B cell (primary cell): ENCODE results near the gene MIPOL1. TPM values are rescaled to one million over a fixed set of nuclear protein-coding genes. Genes with fewer than 3 reads are reported as not detected.

ENCODE experiments used
- ATAC-seq: fragments of 200-7000 bp; cut with Tn5 transposase; one replicate; pipeline ENCODE4 v1.10.0; 2021; ENCODE audit warnings: low read depth, mild to moderate bottlenecking, moderate number of reproducible peaks, moderate library complexity
- CTCF ChIA-PET: fragments of 350-600 bp; sonication (Branson Sonifier 250); formaldehyde crosslinking; loops from one replicate; lab custom pipeline; 2021; ENCODE audit warnings: antibody characterized with exemption, inconsistent platforms; lab: Charles Lee
- POLR2A ChIA-PET: fragments of 350-600 bp; sonication (Branson Sonifier 250); formaldehyde crosslinking; loops from one replicate; lab custom pipeline; 2021; ENCODE audit warnings: antibody characterized with exemption; lab: Charles Lee
- DNase-seq: peaks from one replicate; pipeline ENCODE4 v3.0.0; 2013
- H2AFZ ChIP-seq: 2 replicates; pipeline ENCODE4 v1.6.1; 2012; ENCODE audit warnings: mild to moderate bottlenecking, low read depth, low read length; ENCODE audit not compliant: insufficient read depth, poor library complexity, severe bottlenecking
- H3K27ac ChIP-seq, 2 donors: 1 replicate in 1 of 2; 2 replicates in 1 of 2; pipeline ENCODE4 v1.5.1; 2012 to 2013; ENCODE audit warnings: low read length in 2 of 2, mild to moderate bottlenecking in 2 of 2, moderate library complexity in 1 of 2
- H3K27me3 ChIP-seq, 4 experiments: fragments of 200-600 bp in 1 of 4; sonication (generic) in 1 of 4; replicated peaks in 1 of 4; 1 replicate in 2 of 4; 2 replicates in 2 of 4; pipeline versions ENCODE4 v1.6.1 to v1.7.0; 2013 to 2016; ENCODE audit warnings: low read length in 3 of 4, mild to moderate bottlenecking in 2 of 4, mixed read lengths in 1 of 4, moderate library complexity in 1 of 4; ENCODE audit not compliant: insufficient read depth in 4 of 4, control insufficient read depth in 3 of 4; ENCODE audit errors: control extremely low read depth in 1 of 4
- H3K36me3 ChIP-seq, 2 experiments: replicated peaks in 1 of 2; 1 replicate in 1 of 2; 2 replicates in 1 of 2; pipeline versions ENCODE4 v1.6.1 to v1.7.1; 2013; ENCODE audit warnings: low read length in 1 of 2; ENCODE audit not compliant: insufficient read depth in 2 of 2, control insufficient read depth in 1 of 2; ENCODE audit errors: control extremely low read depth in 1 of 2, extremely low read depth in 1 of 2
- H3K4me1 ChIP-seq, 2 donors: fragments of 200-600 bp in 1 of 2; sonication (generic) in 1 of 2; 1 replicate in 1 of 2; 2 replicates in 1 of 2; pipeline versions ENCODE4 v1.5.1 to v1.6.1; 2013 to 2017; ENCODE audit warnings: low read length in 2 of 2; ENCODE audit not compliant: control insufficient read depth in 2 of 2, insufficient read depth in 2 of 2
- H3K4me2 ChIP-seq: replicated peaks from 2 replicates; pipeline ENCODE3; 2012; ENCODE audit warnings: mild to moderate bottlenecking, low read depth, low read length; ENCODE audit not compliant: poor library complexity, severe bottlenecking
- H3K4me3 ChIP-seq, 5 experiments: fragments of 200-600 bp in 1 of 5; sonication (generic) in 1 of 5; 1 replicate in 3 of 5; 2 replicates in 2 of 5; pipeline versions ENCODE4 v1.5.1 to v1.7.0; 2011 to 2016; ENCODE audit warnings: low read length in 4 of 5, mild to moderate bottlenecking in 4 of 5, low read depth in 2 of 5, control low read depth in 1 of 5, moderate library complexity in 1 of 5; ENCODE audit not compliant: insufficient read depth in 1 of 5; ENCODE audit errors: control extremely low read depth in 1 of 5, extremely low read depth in 1 of 5
- H3K79me2 ChIP-seq: fragments of 200-600 bp; sonication (generic); one replicate; pipeline ENCODE4 v1.6.0; 2016; ENCODE audit warnings: low read length; ENCODE audit not compliant: control insufficient read depth, insufficient read depth
- H3K9ac ChIP-seq: fragments of 200-600 bp; sonication (generic); 2 replicates; pipeline ENCODE4 v1.6.1; 2017; ENCODE audit warnings: mild to moderate bottlenecking, low read length, moderate library complexity
- H3K9me3 ChIP-seq, 3 donors: one replicate each; pipeline versions ENCODE4 v1.6.1 to v1.7.1; 2013; ENCODE audit warnings: low read length in 2 of 3; ENCODE audit not compliant: control insufficient read depth in 2 of 3, insufficient read depth in 1 of 3; ENCODE audit errors: control extremely low read depth in 1 of 3
- H4K20me1 ChIP-seq: 2 replicates; pipeline ENCODE4 v1.6.0; 2012; ENCODE audit warnings: mild to moderate bottlenecking, low read length; ENCODE audit not compliant: insufficient read depth, control insufficient read depth, poor library complexity, severe bottlenecking
- H3K27ac Mint-ChIP-seq: one replicate; pipeline ENCODE4 v1.8.0; 2021; ENCODE audit warnings: mixed read lengths
- H3K27me3 Mint-ChIP-seq: one replicate; pipeline ENCODE4 v1.8.0; 2021; ENCODE audit warnings: mixed read lengths
- H3K4me1 Mint-ChIP-seq: one replicate; pipeline ENCODE4 v1.8.0; 2021; ENCODE audit warnings: mixed read lengths
- H3K4me3 Mint-ChIP-seq: one replicate; pipeline ENCODE4 v1.8.0; 2021; ENCODE audit warnings: mixed read lengths
- H3K9me3 Mint-ChIP-seq: one replicate; pipeline ENCODE4 v1.8.0; 2022; ENCODE audit warnings: mixed read lengths; ENCODE audit not compliant: insufficient read depth
- CTCF ChIP-seq: fragments of 200-600 bp; IDR thresholded peaks from one replicate; pipeline ENCODE4 v1.8.0; 2022; ENCODE audit warnings: antibody characterized with exemption, mild to moderate bottlenecking
- EZH2 ChIP-seq: IDR thresholded peaks from 2 replicates; pipeline ENCODE4 v1.6.1; 2012; ENCODE audit warnings: borderline replicate concordance, low read depth, mild to moderate bottlenecking, moderate library complexity, low read length; ENCODE audit not compliant: insufficient read depth, poor library complexity, severe bottlenecking
- WGBS: methylation state at CpG from one replicate; pipeline ENCODE4 v1.1.5; 2013; ENCODE audit warnings: missing lambda C conversion rate; ENCODE audit not compliant: insufficient coverage; 5-methylcytosine and 5-hydroxymethylcytosine counted together
- intact Hi-C: fragments of 100-400 bp; cut with micrococcal nuclease; formaldehyde crosslinking; loops from one replicate; pipeline ENCODE4 v1.10.0; 2022
- polyA plus RNA-seq: library from polyadenylated mRNA; depleted of rRNA; stranded (reverse); fragments of >200 nt; gene quantifications from 2 replicates; pipeline ENCODE4 v1.2.3, GENCODE V29; 2012
- total RNA-seq, 2 donors: library from RNA; stranded (reverse); fragments of 120-200 nt in 1 of 2; gene quantifications; 1 replicate in 1 of 2; 2 replicates in 1 of 2; pipeline versions ENCODE4 v1.2.3 to v1.2.4, GENCODE V29; 2013 to 2022

The MIPOL1 gene
- total and polyA plus RNA-seq, 2 donors (not counting 1 experiment from before 2014, with no cell fraction given), result 0.17 TPM; not detected in 1

DNA sequence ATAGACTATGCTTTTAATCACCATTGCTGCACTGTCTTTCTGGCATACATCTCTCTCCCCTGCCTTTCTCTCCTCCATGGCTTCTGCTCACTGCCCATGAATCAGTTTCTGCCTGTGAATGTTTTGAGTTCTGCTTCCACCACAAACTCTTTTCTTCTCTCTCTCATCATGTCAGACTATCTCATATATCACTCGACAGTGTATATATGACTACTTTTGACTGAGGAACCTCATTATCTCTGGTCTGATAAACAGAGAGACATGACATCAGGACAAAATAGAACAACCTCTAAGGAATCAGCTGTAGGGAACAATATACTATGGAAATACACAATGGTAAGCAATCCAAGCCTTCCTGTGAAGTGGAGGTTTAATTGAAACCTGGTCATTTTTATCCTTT, 219.4 kb downstream of the MIPOL1 start:
- no peaks in the 10 kb centered on the region for H3K27me3 ChIP-seq
- no peaks in the 10 kb centered on the region for H3K9me3 ChIP-seq
- no peak overlapping the region for H3K27ac ChIP-seq
- ATAC-seq, result no peak
- no peaks in the 10 kb centered on the region for H3K79me2 ChIP-seq
- DNase-seq, result no peak
- CTCF ChIA-PET, result interaction anchor here (0.5 kb wide), 1 partner anchor 40 kb away, joined by 4 read pairs; no protein-coding TSS in a partner anchor
- no peaks in the 10 kb centered on the region for H3K36me3 ChIP-seq
- TF ChIP-seq CTCF (no peak), EZH2 (no peak)
- no peak overlapping the region for H2AFZ ChIP-seq
- H3K4me2 ChIP-seq, result no peak overlapping the region
- POLR2A ChIA-PET, result no interaction called here
- intact Hi-C loops, result no loop called here
- H3K27ac Mint-ChIP-seq, result no peak overlapping the region
- H4K20me1 ChIP-seq, result no peaks in the 10 kb centered on the region
- no peak overlapping the region for H3K4me3 Mint-ChIP-seq
- no peaks in the 10 kb centered on the region for H3K9me3 Mint-ChIP-seq
- no peak overlapping the region for H3K9ac ChIP-seq
- no peaks in the 10 kb centered on the region for H3K27me3 Mint-ChIP-seq
- H3K4me1 ChIP-seq, result no peaks in the 10 kb centered on the region
- no peaks in the 10 kb centered on the region for H3K4me1 Mint-ChIP-seq
- no peak overlapping the region for H3K4me3 ChIP-seq
- WGBS, result no CpG with 5 or more reads among the region's 1 CpG

DNA sequence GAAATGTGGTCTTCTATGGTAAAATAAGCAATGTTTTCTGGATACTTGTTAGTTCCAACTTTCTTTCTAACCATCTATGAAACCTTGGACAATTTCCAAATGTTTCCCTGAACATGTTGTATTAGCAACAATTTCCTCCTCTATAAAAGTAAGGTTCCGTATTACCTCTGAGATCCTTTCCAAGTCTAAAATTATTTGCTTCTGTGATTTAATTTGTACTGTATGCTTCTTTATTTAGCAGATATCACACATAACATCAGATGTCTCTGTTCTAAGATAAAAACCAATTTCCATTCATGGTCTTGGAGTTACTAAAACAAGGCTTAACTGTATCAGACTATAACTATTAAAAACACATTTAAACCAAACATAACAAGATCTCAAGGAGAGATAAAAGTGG, 220.1 kb downstream of the MIPOL1 start:
- intact Hi-C loops, result no loop called here
- CTCF ChIA-PET, result no interaction called here
- POLR2A ChIA-PET, result no interaction called here
- Mint-ChIP-seq H3K4me1 (no peaks in the 10 kb centered on the region), H3K27me3 (no peaks in the 10 kb centered on the region), H3K4me3 (no peak overlapping the region), H3K27ac (no peak overlapping the region), H3K9me3 (no peaks in the 10 kb centered on the region)
- WGBS, result no CpG with 5 or more reads among the region's 1 CpG
- TF ChIP-seq CTCF (no peak), EZH2 (no peak)
- H3K79me2 ChIP-seq, result no peaks in the 10 kb centered on the region
- no peak overlapping the region for H3K27ac ChIP-seq
- H2AFZ ChIP-seq, result no peak overlapping the region
- no peaks in the 10 kb centered on the region for H3K36me3 ChIP-seq
- H3K4me1 ChIP-seq, result no peaks in the 10 kb centered on the region
- H3K4me2 ChIP-seq, result no peak overlapping the region
- no peaks in the 10 kb centered on the region for H4K20me1 ChIP-seq
- DNase-seq, result no peak
- H3K9me3 ChIP-seq, result no peaks in the 10 kb centered on the region
- H3K27me3 ChIP-seq, result no peaks in the 10 kb centered on the region
- H3K4me3 ChIP-seq, result no peak overlapping the region
- H3K9ac ChIP-seq, result no peak overlapping the region
- ATAC-seq, result no peak
